GM06990 (cell line): ENCODE results near the gene IGF2BP1.
"Not testable (repeated sequence)": the region's sequence is repeated elsewhere in the genome, so short reads cannot be mapped to it uniquely, and the experiment has no call there.

Source experiments
- DNase-seq: peaks from one replicate; pipeline ENCODE4 v3.0.0-alpha.2; 2011; ENCODE audit not compliant: insufficient read length; ENCODE audit errors: extremely low read depth
- H3K27me3 ChIP-seq: replicated peaks from 2 replicates; pipeline ENCODE4 v1.6.0; 2011; ENCODE audit warnings: low read length; ENCODE audit not compliant: control insufficient read depth, insufficient read depth
- H3K36me3 ChIP-seq: 2 replicates; pipeline ENCODE4 v1.5.1; 2011; ENCODE audit warnings: low read length; ENCODE audit not compliant: control insufficient read depth, insufficient read depth
- H3K4me3 ChIP-seq: replicated peaks from 2 replicates; pipeline ENCODE4 v1.5.1; 2011; ENCODE audit warnings: low read depth, mild to moderate bottlenecking, control low read depth, low read length
- TF ChIP-seq, protein P1 (sequence below): IDR thresholded peaks from 2 replicates; pipeline ENCODE4 v1.5.1; 2011; ENCODE audit warnings: low read length, control low read depth, mild to moderate bottlenecking, inconsistent platforms; ENCODE audit not compliant: insufficient read depth, poor library complexity, severe bottlenecking

The IGF2BP1 gene

DNA sequence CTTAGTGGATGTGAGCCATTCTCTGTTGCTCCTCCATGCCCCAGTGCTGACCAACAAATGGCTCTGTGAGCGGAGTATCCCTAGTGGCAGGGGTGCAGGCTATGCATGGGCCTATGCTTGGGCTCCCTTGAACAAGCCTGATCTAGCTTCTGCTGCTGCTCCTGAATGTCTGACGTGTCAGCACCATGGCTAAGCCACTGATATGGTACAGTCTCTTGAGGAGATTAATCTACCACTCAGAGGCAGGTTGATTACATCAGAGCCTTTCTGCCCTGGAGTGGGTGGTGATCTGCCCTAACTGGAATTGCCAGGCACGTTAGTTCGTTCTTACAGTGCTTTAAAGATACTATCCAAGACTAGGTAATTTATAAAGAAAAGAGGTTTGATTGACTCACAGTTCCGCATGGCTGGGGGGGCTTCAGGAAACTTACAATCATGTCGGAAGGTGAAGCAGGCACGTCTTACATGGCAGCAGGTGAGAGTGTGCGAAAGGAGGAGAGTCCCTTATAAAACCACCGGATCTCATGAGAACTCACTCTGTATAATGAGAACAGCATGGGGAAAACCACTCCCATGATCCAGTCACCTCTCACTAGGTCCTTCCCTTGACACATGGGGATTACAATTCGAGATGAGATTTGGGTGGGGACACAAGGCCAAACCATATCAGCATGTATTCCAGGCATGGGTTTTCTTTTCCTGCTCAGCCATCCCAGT lies 93.9 kb downstream of the IGF2BP1 start:
- DNase-seq = no peak
- Histone ChIP-seq H3K27me3 (no peaks in the 10 kb centered on the region; the same call in none of the 2 replicates), H3K4me3 (no peak overlapping the region), H3K36me3 (no peaks in the 10 kb centered on the region)
- TF ChIP-seq, protein P1, sequence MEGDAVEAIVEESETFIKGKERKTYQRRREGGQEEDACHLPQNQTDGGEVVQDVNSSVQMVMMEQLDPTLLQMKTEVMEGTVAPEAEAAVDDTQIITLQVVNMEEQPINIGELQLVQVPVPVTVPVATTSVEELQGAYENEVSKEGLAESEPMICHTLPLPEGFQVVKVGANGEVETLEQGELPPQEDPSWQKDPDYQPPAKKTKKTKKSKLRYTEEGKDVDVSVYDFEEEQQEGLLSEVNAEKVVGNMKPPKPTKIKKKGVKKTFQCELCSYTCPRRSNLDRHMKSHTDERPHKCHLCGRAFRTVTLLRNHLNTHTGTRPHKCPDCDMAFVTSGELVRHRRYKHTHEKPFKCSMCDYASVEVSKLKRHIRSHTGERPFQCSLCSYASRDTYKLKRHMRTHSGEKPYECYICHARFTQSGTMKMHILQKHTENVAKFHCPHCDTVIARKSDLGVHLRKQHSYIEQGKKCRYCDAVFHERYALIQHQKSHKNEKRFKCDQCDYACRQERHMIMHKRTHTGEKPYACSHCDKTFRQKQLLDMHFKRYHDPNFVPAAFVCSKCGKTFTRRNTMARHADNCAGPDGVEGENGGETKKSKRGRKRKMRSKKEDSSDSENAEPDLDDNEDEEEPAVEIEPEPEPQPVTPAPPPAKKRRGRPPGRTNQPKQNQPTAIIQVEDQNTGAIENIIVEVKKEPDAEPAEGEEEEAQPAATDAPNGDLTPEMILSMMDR = no peak

DNA sequence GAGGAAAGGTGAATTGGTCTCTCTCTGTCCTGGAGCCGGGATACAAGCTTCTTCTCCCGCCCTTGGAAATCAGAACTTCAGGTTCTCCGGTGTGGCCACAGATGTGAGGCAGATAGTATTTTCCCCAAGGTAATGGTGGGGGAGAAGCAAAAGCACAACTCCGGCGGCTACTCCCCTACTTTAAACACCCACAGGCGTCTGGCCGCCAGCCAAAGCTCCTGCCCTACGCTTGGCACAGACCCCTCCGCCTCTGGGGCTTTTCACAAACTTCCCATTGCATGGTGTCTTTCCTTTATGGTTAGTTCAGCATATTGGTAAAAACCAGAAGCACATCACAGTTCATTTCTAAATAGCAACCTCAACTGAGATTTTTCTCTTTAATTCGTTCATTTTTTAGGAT lies 95.9 kb downstream of the IGF2BP1 start:
- no peak overlapping the region for H3K4me3 ChIP-seq
- H3K36me3 ChIP-seq = no peaks in the 10 kb centered on the region
- DNase-seq = no peak
- no peaks in the 10 kb centered on the region; the same call in none of the 2 replicates for H3K27me3 ChIP-seq
- TF ChIP-seq, protein P1 = no peak

DNA sequence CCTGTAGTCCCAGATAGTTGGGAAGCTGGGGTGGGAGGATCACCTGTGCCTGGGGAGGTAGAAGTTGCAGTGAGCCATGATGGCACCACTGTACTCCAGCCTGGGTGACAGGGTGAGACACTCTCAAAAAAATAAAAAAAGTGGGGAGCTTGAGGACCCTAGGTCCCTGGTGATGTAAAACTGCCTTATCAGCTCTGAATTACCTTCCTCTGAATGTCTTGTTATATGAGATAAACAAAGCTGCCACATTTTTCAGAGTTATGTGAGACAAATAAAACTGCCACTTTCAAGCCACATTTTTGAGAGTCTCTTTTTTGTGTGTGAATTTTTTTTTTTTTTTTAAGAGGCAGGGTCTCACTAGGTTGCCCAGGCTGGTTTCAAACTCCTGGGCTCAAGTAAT lies 103.4 kb downstream of the IGF2BP1 start:
- H3K4me3 ChIP-seq = no peak overlapping the region
- no peaks in the 10 kb centered on the region for H3K27me3 ChIP-seq
- H3K36me3 ChIP-seq = no peaks in the 10 kb centered on the region
- TF ChIP-seq, protein P1 = no peak
- no peak for DNase-seq

DNA sequence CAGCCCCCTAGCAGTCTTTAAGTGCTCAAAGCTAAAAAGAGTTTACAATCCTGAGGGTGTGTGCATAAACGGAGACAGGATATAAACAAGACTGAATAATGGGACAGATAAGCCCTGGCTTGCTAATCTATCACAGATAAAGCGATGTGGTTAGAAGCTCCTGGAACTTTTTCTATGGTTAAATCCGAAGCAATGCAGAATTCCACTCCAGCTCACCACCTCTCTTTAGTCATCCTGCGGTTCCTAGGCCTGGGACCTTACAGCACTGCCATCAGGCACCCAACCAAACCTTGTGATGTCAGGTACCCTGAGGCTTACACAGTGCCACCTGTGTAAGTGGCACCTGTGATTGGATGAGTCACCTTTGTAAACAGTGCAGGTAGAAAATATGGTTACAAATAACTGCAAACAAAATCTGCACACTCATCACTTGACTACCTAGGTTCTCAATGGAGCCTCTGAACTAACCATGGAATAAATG lies 103.9 kb downstream of the IGF2BP1 start:
- Histone ChIP-seq H3K4me3 (no peak overlapping the region), H3K36me3 (no peaks in the 10 kb centered on the region), H3K27me3 (no peaks in the 10 kb centered on the region)
- no peak for DNase-seq
- TF ChIP-seq, protein P1 = no peak

DNA sequence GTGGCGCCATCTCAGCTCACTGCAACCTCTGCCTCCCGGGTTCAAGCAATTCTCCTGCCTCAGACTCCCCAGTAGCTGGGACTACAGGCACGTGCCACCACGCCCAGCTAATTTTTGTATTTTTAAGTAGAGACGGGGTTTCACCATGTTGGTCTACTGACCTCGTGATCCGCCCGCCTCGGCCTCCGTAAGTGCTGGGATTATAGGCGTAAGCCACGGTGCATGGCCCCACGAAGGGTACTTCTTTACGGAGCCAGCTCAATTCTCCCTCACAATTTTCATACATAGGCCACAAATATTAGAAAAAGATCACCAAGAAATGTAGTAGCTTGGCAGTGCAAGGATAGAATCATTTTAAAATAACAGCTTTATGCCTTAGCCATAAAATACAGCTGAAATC lies 106.2 kb downstream of the IGF2BP1 start:
- not testable (repeated sequence) for H3K27me3 ChIP-seq, DNase-seq, H3K4me3 ChIP-seq, H3K36me3 ChIP-seq

DNA sequence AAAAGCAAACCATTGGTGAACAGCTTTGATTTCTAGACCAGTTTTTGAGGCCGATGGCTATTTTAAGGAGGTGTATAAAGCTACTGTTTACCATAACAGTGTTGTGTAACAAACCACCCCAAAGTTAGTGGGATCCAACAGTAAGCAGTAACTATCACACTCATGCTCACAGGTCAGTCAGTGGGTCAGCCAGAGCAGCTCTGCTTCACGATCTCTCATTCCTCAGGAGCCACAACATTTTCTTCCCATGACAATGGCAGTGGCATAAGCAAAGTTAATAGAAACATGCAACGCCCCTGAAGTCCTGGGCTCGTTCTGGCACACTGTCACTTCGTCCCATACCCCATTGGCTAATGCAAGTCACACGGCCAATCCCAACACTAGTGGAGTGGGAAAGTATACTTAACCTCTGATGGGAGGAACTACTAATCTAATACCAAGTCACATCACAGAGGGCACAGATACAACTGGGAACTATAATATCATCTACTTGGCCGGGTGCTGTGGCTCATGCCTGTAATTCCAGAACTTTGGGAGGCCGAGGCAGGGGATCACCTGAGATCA lies 107.4 kb downstream of the IGF2BP1 start:
- no peaks in the 10 kb centered on the region for H3K36me3 ChIP-seq
- H3K4me3 ChIP-seq = no peak overlapping the region
- TF ChIP-seq, protein P1 = no peak
- no peaks in the 10 kb centered on the region for H3K27me3 ChIP-seq
- no peak for DNase-seq
